EH (cell line): Measurements from ENCODE around the gene SLC9A4.

ENCODE experiments used
- DNase-seq: peaks from one replicate; pipeline ENCODE4 v3.0.0-alpha.2; 2015; ENCODE audit warnings: low read depth

The SLC9A4 gene, protein sequence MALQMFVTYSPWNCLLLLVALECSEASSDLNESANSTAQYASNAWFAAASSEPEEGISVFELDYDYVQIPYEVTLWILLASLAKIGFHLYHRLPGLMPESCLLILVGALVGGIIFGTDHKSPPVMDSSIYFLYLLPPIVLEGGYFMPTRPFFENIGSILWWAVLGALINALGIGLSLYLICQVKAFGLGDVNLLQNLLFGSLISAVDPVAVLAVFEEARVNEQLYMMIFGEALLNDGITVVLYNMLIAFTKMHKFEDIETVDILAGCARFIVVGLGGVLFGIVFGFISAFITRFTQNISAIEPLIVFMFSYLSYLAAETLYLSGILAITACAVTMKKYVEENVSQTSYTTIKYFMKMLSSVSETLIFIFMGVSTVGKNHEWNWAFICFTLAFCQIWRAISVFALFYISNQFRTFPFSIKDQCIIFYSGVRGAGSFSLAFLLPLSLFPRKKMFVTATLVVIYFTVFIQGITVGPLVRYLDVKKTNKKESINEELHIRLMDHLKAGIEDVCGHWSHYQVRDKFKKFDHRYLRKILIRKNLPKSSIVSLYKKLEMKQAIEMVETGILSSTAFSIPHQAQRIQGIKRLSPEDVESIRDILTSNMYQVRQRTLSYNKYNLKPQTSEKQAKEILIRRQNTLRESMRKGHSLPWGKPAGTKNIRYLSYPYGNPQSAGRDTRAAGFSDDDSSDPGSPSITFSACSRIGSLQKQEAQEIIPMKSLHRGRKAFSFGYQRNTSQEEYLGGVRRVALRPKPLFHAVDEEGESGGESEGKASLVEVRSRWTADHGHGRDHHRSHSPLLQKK

DNA sequence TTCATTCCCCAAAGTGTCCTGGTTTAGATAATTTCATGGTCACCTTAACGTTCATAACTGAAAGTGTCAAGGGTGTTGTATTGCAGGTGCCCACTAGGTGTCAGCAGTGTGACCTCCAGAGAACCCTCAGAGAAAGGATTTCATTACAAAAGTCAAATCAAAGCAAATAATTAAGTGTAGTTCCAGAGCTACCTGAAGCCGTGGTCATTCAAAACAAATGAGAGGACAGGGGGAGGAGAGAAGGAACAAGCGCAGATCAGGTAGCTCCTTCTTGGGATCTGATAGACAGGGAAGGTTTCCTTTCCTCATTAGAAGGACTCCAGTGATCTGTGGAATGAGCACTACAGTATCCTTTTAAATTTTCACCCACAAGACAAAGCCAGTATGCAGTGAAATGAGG is at the start of gene SLC9A4:
TSS of gene SLC9A4 (plus strand) at position 207 of the 400 bp plus-strand sequence. CDS start 534 bp downstream, outside the sequence.
- peak; percentile 46 for DNase-seq

GRCh38 chr2:102423368-102423767 is 49.7 kb upstream of the SLC9A4 start:
- DNase-seq = no peak

DNA sequence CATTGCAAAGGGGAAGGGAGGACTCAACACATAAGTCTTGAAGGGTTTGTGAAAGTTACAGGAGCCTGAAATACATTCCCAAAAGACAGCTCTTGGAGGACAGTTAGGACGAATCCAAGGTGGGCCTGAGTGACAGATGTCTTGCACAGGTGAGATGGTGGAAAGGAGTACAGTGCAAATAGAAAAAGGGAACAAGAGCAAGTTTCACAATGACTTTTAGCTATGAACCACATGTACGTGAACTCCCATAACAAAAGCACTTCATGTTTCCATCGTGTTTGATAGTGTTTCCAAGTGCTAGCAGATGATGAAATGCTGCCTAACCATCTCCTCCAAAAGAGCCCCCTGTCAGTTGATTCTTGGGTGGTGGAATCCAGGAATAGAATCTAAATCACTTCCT is 48.3 kb upstream of the SLC9A4 start:
- DNase-seq = no peak

GRCh38 chr2:102425441-102426132 is 47.4 kb upstream of the SLC9A4 start:
- DNase-seq = no peak

GRCh38 chr2:102427249-102427648 is 45.8 kb upstream of the SLC9A4 start:
- DNase-seq = no peak

GRCh38 chr2:102428573-102428972 is 44.5 kb upstream of the SLC9A4 start:
- no peak for DNase-seq

- no peak for DNase-seq
Measured at GRCh38 chr2:102432386-102432785, 40.6 kb upstream of the SLC9A4 start.

GRCh38 chr2:102433973-102434654 is 38.9 kb upstream of the SLC9A4 start:
- DNase-seq = no peak

- no peak for DNase-seq
Measured at GRCh38 chr2:102434655-102435381, 38.2 kb upstream of the SLC9A4 start.

DNA sequence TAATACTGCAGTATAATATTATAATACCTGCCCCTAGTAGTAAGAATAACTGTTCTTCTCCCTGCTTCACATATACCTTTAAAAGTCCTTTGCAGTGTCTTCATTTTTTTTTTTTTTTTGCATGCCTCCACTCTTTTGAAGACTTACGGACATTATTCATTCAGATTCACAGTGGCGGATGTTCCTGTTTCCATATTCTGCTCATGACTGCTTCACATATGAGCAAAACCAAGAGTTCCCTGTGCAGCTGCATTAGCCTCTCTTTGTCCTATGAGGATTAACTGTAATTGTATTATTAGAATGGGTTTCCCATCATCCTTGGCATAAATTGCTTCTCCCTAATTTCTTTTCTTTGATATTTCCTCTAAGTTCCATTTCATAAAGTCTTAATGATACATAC is 37.3 kb upstream of the SLC9A4 start:
- no peak for DNase-seq

GRCh38 chr2:102436323-102436722 is 36.7 kb upstream of the SLC9A4 start:
- DNase-seq = peak; percentile 27

- no peak for DNase-seq
Measured at GRCh38 chr2:102437122-102437521, 35.9 kb upstream of the SLC9A4 start.

- no peak for DNase-seq
Measured at GRCh38 chr2:102438111-102438510, 34.9 kb upstream of the SLC9A4 start.

- DNase-seq = no peak
Measured at GRCh38 chr2:102438578-102438977, 34.4 kb upstream of the SLC9A4 start.

DNA sequence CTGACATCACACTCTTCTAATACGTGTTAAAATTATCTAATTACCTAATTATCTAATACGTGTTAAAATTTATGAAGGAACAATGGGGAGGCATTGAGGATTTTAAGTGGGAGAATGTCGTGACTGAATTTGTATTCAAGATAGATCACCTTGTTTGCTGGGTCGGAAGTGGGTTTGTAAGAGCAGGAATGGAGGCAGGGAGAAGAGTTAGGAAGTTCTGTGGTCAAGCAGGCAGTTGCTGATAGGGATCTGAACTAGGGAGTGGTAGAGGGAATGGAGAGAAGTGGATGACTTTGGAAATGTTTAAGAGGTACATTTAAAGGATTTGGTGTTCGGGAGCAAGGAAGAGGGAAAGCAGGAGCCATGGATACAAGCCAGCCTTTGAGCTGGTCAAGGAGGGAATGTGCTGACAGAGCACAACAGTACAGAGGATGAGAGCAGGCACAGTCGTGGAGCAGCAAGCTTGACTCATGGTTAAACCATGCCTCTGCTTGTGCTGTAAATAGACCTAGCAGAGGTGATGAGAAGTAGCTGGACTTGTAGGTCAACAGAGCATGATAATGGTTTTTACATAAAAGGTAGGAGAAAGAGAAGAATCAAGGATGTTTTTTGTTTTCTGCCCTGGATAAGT is 33.8 kb upstream of the SLC9A4 start:
- peak; percentile 51 for DNase-seq

- peak; percentile 30 for DNase-seq
Measured at GRCh38 chr2:102442967-102443828, 29.8 kb upstream of the SLC9A4 start.

- DNase-seq = no peak
Measured at GRCh38 chr2:102444233-102444632, 28.8 kb upstream of the SLC9A4 start.

DNA sequence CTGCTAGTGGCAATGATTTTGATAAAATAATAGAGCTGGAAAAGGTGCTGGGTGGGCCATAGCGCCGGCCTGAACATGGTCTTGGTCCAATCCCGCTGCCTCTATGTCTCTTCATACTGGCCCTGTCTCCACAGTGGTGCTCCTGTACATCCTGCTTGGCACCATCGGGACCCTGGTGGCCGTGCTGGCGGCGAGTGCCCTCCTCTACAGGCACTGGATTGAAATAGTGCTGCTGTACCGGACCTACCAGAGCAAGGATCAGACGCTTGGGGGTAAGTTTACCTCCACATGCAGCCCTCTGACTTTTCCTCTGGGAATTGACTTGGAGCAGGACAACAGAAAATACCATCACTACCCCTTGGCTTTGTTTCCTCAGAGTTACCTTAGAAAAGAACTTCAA is 26.1 kb upstream of the SLC9A4 start:
- DNase-seq = no peak

DNA sequence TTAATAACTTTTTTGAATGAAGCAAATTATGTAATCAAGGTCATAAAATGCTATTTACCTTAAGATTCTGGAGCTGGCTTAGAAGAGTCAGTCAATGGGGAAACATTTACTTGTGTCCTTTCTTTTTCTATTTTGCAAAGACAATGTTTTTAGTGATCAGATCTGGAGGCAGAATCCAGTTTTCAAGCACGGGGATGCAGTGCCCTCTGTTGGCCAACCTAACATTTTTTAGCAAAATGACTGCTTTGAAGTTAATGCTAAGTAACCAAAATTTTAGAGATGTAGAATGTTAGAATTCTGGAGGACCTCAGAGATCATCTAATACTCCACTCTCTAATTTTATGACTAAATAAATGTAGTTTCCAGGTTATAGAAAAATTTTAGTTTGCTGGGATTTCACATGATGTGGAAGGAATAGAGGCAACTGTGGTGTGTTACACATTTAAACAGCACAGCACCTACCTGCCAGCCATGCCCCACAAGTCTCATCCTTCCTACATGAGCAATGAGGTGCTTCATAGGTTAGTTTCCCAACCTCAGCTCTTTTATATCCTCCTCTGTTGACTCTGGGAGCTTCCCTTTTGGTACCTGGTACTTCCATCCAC is 23.6 kb upstream of the SLC9A4 start:
- DNase-seq = peak; percentile 48
